KOPT-K1 (cell line): ENCODE data around the gene MN1.
"Not testable (repeated sequence)": the region's sequence is repeated elsewhere in the genome, so short reads cannot be mapped to it uniquely, and the experiment has no call there.

Source experiments
- H3K27ac ChIP-seq: fragments of 200-600 bp; sonication (generic); 2 replicates; pipeline ENCODE4 v1.5.1; 2016; ENCODE audit warnings: antibody characterized with exemption, mild to moderate bottlenecking, low read depth, low read length; ENCODE audit not compliant: poor library complexity, severe bottlenecking
- H3K36me3 ChIP-seq: fragments of 200-600 bp; sonication (generic); 2 replicates; pipeline ENCODE4 v1.5.1; 2017; ENCODE audit warnings: antibody characterized with exemption, mild to moderate bottlenecking, low read length, moderate library complexity; ENCODE audit not compliant: insufficient read depth
- H3K9me3 ChIP-seq: fragments of 200-600 bp; sonication (generic); 2 replicates; pipeline ENCODE4 v1.5.1; 2017; ENCODE audit warnings: antibody characterized with exemption, low read length, mild to moderate bottlenecking; ENCODE audit not compliant: insufficient read depth, poor library complexity, severe bottlenecking

Gene MN1

DNA sequence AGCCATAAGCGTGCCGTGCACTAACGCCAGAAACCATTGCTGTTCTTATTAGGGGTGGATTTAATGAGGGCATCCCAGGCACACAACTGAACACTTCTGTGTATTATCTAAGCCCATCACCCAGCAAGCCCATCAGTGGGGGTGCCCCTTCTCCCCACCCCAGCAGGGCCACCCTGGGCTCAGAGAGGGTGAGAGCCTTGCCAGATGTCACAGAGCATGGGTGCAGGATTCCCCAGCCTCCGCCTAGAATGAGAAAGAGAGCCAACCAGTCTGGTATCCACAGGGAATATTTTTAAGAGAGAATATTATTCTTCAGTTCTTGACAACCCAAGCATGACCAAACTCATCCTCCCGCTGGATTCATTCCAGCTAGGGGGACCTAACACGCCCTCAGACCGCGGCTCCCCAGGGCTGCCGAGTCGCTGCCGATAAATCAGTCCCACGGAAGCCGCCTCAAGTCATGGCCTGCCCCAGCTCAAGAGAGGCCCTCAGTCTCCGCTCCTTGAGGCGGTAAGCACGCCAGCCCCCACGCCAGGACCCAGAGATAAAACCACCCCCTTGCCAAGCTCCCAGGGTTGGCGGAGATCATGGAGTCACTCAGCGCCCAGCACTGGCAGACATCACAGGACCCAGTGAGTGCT is 47.2 kb downstream of the MN1 start:
- H3K36me3 ChIP-seq: no peaks in the 10 kb centered on the region
- no peak overlapping the region for H3K27ac ChIP-seq
- no peaks in the 10 kb centered on the region for H3K9me3 ChIP-seq

DNA sequence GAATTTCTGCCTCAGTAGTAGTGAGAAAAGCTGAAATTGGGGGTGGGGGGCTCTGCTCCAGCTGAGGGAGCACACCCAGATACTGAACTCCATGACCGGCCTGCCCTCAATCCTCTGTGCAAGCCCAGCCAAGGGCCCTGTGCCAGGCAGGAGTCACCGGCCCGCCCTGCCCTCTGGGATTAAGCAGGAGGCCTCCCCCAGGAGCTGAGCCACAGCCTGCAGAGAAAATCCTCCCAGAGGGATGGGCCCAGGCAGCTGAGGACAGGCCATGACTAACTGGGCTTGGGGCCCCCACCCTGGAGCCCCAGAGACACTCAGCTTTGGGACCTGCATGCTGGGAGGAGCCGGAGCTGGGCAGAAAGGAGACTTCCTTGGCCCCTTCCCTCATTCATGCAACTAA is 48.8 kb downstream of the MN1 start:
- no peaks in the 10 kb centered on the region for H3K9me3 ChIP-seq
- no peaks in the 10 kb centered on the region for H3K36me3 ChIP-seq
- H3K27ac ChIP-seq: no peak overlapping the region

DNA sequence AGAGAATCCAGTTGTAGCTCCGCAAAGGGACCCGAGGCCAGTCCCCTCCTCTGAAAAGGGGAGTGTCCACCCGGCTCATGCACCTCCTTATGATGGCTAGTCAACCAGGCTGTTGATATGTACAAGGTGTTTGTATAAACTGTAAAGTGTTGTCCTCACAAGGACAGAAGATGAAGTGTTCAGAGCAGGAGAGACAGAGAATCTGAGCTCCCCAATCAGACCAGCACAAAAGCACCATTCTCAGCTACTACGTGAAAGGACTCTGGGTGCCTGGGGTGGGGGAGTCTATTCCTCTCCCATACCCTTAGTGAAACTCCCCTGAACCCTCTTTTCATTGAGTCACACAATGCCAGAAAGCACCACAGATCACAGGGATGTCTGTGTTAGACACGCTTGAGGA is 49.4 kb downstream of the MN1 start:
- no peak overlapping the region for H3K27ac ChIP-seq
- no peaks in the 10 kb centered on the region for H3K9me3 ChIP-seq
- H3K36me3 ChIP-seq: no peaks in the 10 kb centered on the region

GRCh38 chr22:27751277-27752070 is 50.1 kb downstream of the MN1 start:
- Histone ChIP-seq H3K27ac (no peak overlapping the region), H3K9me3 (no peaks in the 10 kb centered on the region), H3K36me3 (no peaks in the 10 kb centered on the region)

DNA sequence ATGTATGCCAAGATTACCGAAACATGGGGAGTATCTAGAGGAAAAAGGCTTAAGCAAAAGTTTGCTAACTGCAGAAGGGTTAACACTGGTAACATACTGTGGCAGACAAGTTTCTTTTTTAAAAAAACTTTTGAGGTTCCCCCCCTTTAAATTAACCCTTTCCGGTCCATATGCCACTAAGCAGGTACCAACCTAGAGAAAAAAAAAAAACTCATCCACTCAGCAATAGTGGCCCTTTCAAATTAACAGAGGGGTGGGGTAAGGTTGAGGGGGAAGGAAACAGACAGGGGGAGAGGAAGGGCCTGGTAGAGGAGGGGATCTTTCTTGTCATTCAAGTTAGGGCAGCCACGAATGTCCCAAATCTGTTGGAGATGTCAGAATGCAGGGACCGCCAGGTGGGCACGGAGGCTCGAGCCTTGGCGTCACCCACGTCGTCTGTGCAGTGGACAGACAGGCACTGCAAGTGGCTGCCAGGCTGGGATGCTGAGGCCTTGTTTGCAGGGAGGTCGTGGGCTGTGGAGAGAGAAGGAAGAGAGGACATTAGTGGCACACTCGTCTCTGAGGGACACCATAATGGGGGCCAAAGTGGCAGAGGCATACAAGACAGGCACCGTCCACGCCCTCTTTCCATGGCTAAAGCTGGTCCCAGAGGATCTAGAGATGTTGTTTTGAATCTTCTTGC is 50.8 kb downstream of the MN1 start:
- Histone ChIP-seq H3K27ac (no peak overlapping the region), H3K9me3 (no peaks in the 10 kb centered on the region), H3K36me3 (no peaks in the 10 kb centered on the region)

DNA sequence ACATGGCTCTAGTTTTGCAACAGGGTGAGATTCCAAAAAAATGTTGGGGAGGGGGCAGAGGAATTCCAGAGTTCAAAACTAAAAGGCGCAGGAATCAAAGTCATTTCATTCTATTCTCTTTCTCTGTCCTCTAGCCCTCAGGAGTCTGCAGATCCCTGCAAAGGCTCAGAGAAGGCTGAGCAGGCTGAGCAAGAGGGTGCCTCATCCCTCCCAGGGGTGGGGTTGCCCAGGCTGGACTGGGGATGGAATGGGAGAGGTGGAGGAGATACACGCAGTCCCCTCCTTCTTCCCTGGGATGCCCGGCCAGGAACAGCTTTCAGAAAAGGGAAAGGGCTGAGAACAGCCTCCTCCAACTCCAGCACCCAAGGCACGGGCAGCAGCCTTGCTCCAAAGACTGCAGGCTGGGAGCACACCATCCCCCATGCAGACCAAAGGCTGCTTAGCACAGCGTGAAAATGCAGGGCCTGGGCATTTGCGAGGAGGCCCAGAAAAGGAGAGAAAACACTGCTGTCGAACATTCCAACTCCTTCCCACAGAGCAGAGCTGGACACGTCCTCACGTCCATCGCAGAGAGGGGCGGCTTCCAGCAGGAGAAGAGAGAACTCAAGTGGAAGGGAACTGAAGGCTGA is 51.8 kb downstream of the MN1 start:
- H3K9me3 ChIP-seq: no peaks in the 10 kb centered on the region
- no peak overlapping the region for H3K27ac ChIP-seq
- no peaks in the 10 kb centered on the region for H3K36me3 ChIP-seq

GRCh38 chr22:27748751-27749191 is 52.8 kb downstream of the MN1 start:
- Histone ChIP-seq H3K27ac (no peak overlapping the region), H3K9me3 (no peaks in the 10 kb centered on the region), H3K36me3 (no peaks in the 10 kb centered on the region)

DNA sequence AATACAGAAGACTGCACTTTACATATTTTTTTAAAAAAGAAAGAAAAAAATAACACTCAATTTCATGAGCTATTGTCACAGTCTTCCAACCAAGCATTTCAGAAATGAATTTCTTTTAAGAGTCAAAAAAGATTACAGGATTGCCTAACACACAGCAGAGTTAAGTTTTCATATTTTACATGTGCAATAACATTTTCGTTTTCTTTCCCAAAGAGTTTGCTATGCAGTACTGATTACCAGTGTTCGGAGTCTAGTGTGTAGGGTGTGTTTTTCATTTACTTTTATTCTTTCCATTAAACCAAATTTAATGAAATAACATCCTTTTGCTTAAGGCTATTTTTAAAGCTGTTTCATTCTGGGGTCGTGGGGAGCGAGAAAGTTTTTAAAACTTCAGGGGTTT is 53.2 kb downstream of the MN1 start:
- Histone ChIP-seq H3K27ac (no peak overlapping the region), H3K9me3 (no peaks in the 10 kb centered on the region), H3K36me3 (no peaks in the 10 kb centered on the region)

DNA sequence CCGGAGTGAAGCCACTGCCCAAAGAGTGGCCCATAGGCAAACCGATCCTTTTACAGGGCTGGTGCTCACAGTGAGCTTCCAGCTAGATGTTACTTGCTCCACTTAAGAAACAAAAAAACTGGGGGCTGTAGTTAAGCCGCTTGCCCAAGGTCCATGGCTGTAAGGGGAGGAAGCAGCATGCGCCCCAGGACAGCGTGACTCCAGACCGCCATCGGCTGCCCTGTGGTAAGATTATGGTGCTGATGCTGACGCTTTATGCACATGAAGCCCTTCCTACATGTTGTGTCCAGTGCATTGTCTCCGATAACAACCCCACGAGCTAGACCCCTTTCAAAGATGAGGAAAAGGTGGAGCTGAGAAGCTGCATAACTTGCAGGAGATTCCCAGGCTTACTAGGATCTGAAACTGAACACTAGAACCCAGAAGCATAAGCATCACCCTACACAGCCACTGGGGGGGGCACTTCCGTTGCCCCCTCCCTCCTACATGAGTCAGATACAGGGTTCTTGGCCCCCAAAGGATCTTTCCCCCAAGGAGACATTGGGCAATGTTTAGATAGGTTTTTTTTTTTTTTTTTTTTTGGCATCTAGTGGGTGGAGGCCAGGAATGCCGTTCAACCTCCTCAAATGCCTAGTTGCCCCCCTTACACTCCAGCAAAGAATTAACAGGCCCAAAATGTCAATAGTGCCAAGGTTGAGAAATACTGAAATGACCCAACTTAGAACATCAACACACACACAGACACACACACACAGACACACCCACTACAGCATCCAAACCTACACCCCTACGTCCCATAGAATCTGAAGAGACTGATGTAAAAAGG is 53.9 kb downstream of the MN1 start:
- H3K9me3 ChIP-seq: no peaks in the 10 kb centered on the region
- no peak overlapping the region for H3K27ac ChIP-seq
- H3K36me3 ChIP-seq: no peaks in the 10 kb centered on the region

DNA sequence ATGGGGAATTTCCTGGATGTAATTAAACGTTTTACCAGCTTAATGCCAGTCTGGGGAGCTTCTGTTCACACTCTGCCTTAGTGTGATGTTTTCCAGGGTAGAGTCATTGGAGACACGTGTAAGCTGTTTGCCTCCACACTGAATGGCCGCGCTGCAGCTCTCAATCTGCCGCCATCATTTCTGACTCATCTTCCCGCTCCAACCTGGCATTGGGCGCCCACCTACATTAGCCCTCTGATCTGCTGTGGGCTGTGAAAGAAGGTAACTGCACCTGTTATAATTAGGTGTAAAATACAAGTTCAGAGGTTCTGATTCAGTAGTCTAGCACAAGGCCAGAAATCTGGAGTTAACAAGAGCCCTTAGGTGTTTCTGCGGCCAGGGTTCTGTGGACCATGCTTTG is 54.6 kb downstream of the MN1 start:
- Histone ChIP-seq H3K9me3 (no peaks in the 10 kb centered on the region), H3K36me3 (no peaks in the 10 kb centered on the region), H3K27ac (no peak overlapping the region)

GRCh38 chr22:27745809-27746208 is 55.7 kb downstream of the MN1 start:
- Histone ChIP-seq H3K9me3 (no peaks in the 10 kb centered on the region), H3K36me3 (no peaks in the 10 kb centered on the region), H3K27ac (no peak overlapping the region)

DNA sequence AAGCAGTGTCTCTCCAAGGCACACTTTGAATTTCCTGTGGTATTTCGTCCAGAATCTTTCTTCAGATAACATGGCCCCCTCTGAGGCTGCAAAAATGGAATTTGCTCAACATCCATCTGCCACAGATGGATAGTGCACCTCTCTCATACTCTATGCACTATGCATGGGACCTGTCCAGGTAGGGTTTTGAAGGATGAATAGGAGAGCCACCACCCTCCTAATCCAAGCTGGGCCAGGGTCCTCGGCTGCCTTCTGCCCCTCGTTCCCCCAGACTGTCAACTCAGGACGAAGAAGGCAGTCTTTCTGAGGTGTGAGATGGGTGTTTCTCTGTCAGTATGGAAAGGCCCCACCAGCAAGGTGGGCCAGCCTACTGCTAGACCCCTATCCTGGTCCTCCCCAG is 56.4 kb downstream of the MN1 start:
- Histone ChIP-seq H3K27ac (no peak overlapping the region), H3K36me3 (no peaks in the 10 kb centered on the region), H3K9me3 (peaks cover 5% of the 10 kb centered on the region)

DNA sequence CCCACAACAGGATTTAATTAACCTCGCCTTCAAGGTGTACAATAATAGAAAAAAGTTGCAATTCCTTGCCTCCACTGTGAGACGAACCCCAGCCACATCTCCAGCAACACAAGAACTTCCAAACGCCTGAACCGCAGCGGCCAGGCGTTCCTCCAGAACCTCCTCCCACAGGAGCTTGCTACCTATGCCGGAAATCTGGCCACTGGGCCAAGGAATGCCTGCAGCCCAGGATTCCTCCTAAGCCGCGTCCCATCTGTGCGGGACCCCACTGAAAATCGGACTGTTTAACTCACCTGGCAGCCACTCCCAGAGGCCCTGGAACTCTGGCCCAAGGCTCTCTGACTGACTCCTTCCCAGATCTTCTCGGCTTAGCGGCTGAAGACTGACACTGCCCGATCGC is 57.5 kb downstream of the MN1 start:
- H3K27ac ChIP-seq, H3K9me3 ChIP-seq, H3K36me3 ChIP-seq: not testable (repeated sequence)

DNA sequence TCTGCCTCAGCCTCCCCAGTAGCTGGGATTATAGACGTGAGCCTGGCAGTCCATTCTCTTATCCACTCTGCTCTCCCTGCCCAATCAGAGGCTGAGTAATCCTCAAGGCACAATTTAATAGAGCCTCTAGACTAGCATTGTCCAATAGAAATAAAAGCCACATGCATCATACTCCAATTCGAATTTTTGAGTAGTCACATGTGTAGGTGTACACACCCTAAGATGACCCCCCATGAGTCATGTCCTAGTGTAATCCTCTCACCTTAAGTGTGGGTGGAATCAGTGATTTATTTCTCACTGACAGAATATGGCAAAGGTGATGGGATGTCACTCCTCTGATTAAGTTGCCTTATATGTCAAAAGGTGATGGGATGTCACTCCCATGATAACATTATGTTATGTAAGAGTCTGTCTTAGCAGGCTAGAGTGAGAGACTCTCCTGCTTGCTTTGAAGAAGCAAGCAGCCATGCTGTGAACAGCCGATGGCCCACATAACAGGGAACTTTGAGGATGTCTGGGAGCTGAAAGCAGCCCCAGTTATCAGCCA is 61.3 kb downstream of the MN1 start:
- H3K9me3 ChIP-seq: peaks cover 12% of the 10 kb centered on the region
- no peak overlapping the region for H3K27ac ChIP-seq
- no peaks in the 10 kb centered on the region for H3K36me3 ChIP-seq
